HEK293 (cell line): ENCODE results near the gene NOLC1.

Experiments
- KLF16 ChIP-seq: fragments of 450-650 bp; formaldehyde crosslinking; IDR thresholded peaks from 2 replicates; pipeline ENCODE4 v1.5.1; 2017; ENCODE audit warnings: missing biosample characterization, missing genetic modification characterization
- RBAK ChIP-seq: fragments of 450-650 bp; formaldehyde crosslinking; IDR thresholded peaks from 2 replicates; pipeline ENCODE4 v1.5.1; 2016; ENCODE audit warnings: missing biosample characterization, missing genetic modification characterization
- REPIN1 ChIP-seq: fragments of 450-650 bp; formaldehyde crosslinking; IDR thresholded peaks from 2 replicates; pipeline ENCODE4 v1.5.1; 2017; ENCODE audit warnings: missing biosample characterization, missing genetic modification characterization, low read depth
- SETDB1 ChIP-seq: IDR thresholded peaks from one replicate; pipeline ENCODE4 v1.6.1; 2017; ENCODE audit warnings: mild to moderate bottlenecking, low read length, moderate library complexity, mixed read lengths; ENCODE audit not compliant: insufficient read length
- YY1 ChIP-seq: fragments of 450-650 bp; formaldehyde crosslinking; IDR thresholded peaks from 2 replicates; pipeline ENCODE4 v1.5.1; 2018; ENCODE audit warnings: missing biosample characterization, missing genetic modification characterization
- ZFP41 ChIP-seq: fragments of 450-650 bp; formaldehyde crosslinking; IDR thresholded peaks from 2 replicates; pipeline ENCODE4 v1.5.1; 2016; ENCODE audit warnings: missing biosample characterization, missing genetic modification characterization, borderline replicate concordance
- ZNF112 ChIP-seq: fragments of 450-650 bp; formaldehyde crosslinking; IDR thresholded peaks from 2 replicates; pipeline ENCODE4 v1.5.0; 2017; ENCODE audit warnings: missing biosample characterization, missing genetic modification characterization
- ZNF121 ChIP-seq: fragments of 450-650 bp; formaldehyde crosslinking; IDR thresholded peaks from 2 replicates; pipeline ENCODE4 v1.5.1; 2016; ENCODE audit warnings: missing biosample characterization, missing genetic modification characterization
- ZNF19 ChIP-seq: fragments of 450-650 bp; formaldehyde crosslinking; IDR thresholded peaks from 2 replicates; pipeline ENCODE4; 2016; ENCODE audit warnings: missing biosample characterization, missing genetic modification characterization, low read depth
- ZNF274 ChIP-seq, 2 experiments: fragments of 200-500 bp in 1 of 2; fragments of 450-650 bp in 1 of 2; sonication (Bioruptor generic) in 1 of 2; formaldehyde crosslinking in 1 of 2; IDR thresholded peaks; 2 replicates each; pipeline versions ENCODE4 v1.5.1 to v1.6.1; 2014 to 2016; ENCODE audit warnings: borderline replicate concordance in 1 of 2, inconsistent platforms in 1 of 2, low read length in 1 of 2, missing biosample characterization in 1 of 2, missing genetic modification characterization in 1 of 2
- ZNF302 ChIP-seq: fragments of 450-650 bp; formaldehyde crosslinking; IDR thresholded peaks from 2 replicates; pipeline ENCODE4 v1.5.1; 2016; ENCODE audit warnings: missing biosample characterization, missing genetic modification characterization, low read depth
- ZNF311 ChIP-seq: fragments of 450-650 bp; formaldehyde crosslinking; IDR thresholded peaks from 2 replicates; pipeline ENCODE4 v1.5.1; 2017; ENCODE audit warnings: missing biosample characterization, missing genetic modification characterization, borderline replicate concordance
- ZNF341 ChIP-seq: fragments of 450-650 bp; formaldehyde crosslinking; IDR thresholded peaks from 2 replicates; pipeline ENCODE4; 2016; ENCODE audit warnings: low read depth, missing biosample characterization, missing genetic modification characterization
- ZNF366 ChIP-seq: fragments of 450-650 bp; formaldehyde crosslinking; conservative IDR thresholded peaks from 2 replicates; pipeline ENCODE4 v1.5.1; 2016; ENCODE audit warnings: missing biosample characterization, missing genetic modification characterization
- ZNF558 ChIP-seq: fragments of 450-650 bp; formaldehyde crosslinking; IDR thresholded peaks from 2 replicates; pipeline ENCODE4 v1.5.1; 2016; ENCODE audit warnings: missing biosample characterization, missing genetic modification characterization
- ZNF571 ChIP-seq: fragments of 450-650 bp; formaldehyde crosslinking; IDR thresholded peaks from 2 replicates; pipeline ENCODE4 v1.5.0; 2017; ENCODE audit warnings: missing biosample characterization, missing genetic modification characterization
- ZNF660 ChIP-seq: fragments of 450-650 bp; IDR thresholded peaks from 2 replicates; pipeline ENCODE4 v1.5.1; 2018; ENCODE audit warnings: missing biosample characterization, mild to moderate bottlenecking, missing genetic modification characterization
- ZNF791 ChIP-seq: fragments of 450-650 bp; formaldehyde crosslinking; IDR thresholded peaks from 2 replicates; pipeline ENCODE4 v1.5.1; 2016; ENCODE audit warnings: missing biosample characterization, missing genetic modification characterization
- ZSCAN23 ChIP-seq: fragments of 450-650 bp; formaldehyde crosslinking; IDR thresholded peaks from 2 replicates; pipeline ENCODE4 v1.5.1; 2016; ENCODE audit warnings: missing biosample characterization, missing genetic modification characterization
- TF ChIP-seq, protein P1 (sequence below): fragments of 450-650 bp; formaldehyde crosslinking; IDR thresholded peaks from 2 replicates; pipeline ENCODE4 v1.5.0; 2017; ENCODE audit warnings: missing biosample characterization, missing genetic modification characterization, borderline replicate concordance
- TF ChIP-seq, protein P2 (sequence below): fragments of 450-650 bp; formaldehyde crosslinking; IDR thresholded peaks from 2 replicates; pipeline ENCODE4 v1.5.1; 2016; ENCODE audit warnings: missing biosample characterization, missing genetic modification characterization
- TF ChIP-seq, protein P3 (sequence below): fragments of 450-650 bp; formaldehyde crosslinking; IDR thresholded peaks from 2 replicates; pipeline ENCODE4 v1.5.1; 2016; ENCODE audit warnings: missing biosample characterization, missing genetic modification characterization, low read depth
- TF ChIP-seq, protein P4 (sequence below): fragments of 450-650 bp; IDR thresholded peaks from 2 replicates; pipeline ENCODE4 v1.5.1; 2018; ENCODE audit warnings: missing biosample characterization, missing genetic modification characterization
- TF ChIP-seq, protein P5 (sequence below): fragments of 450-650 bp; formaldehyde crosslinking; IDR thresholded peaks from 2 replicates; pipeline ENCODE4 v1.5.1; 2016; ENCODE audit warnings: missing biosample characterization, missing genetic modification characterization
- TF ChIP-seq, protein P6 (sequence below): fragments of 450-650 bp; formaldehyde crosslinking; IDR thresholded peaks from 2 replicates; pipeline ENCODE4 v1.5.1; 2016; ENCODE audit warnings: missing biosample characterization, missing genetic modification characterization
- TF ChIP-seq, protein P7 (sequence below): fragments of 450-650 bp; formaldehyde crosslinking; IDR thresholded peaks from 2 replicates; pipeline ENCODE4 v1.5.1; 2017; ENCODE audit warnings: missing biosample characterization, mild to moderate bottlenecking, missing genetic modification characterization, moderate library complexity

Gene NOLC1

DNA sequence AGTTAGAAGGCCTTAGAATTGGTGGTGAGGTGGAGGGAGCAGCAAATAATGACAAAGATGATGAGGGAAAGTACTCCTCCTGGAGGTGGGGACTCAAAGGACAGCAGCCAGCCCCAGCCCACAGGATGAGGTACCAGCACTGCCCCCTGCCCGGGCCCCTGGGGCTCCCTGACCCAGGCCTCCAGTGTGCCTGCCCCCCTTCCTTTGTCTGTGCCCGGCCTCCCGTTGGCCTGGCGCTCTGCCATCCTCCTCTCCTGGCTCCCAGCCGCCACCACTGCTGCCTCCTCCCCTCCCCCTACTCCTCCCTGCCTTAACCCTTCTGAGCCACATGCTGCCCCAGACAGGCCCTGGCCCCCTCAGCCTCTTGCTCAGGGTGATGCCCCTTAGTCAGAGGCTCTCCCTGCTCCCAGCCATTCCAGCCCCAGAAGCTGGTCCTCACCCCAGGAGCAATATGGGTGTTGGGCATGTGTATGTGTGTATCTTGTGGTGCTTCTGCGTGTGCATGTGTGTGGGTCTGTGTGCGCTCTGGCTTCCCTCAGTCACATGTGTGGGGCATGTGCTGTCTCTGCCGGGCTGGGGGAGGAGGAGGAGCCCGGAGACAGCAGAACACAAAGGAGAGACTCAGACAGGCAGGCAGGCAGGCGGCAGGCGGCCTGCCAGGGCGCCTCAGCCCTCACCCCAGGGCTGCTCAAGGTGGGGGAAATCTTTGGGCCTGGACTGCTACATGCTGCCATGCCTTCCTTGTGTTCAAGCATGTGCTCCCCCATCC is 34.6 kb upstream of the NOLC1 start (continued):
- no peak for TF ChIP-seq ZFP41 (tag by site-specific recombination)
- TF ChIP-seq, protein P1, sequence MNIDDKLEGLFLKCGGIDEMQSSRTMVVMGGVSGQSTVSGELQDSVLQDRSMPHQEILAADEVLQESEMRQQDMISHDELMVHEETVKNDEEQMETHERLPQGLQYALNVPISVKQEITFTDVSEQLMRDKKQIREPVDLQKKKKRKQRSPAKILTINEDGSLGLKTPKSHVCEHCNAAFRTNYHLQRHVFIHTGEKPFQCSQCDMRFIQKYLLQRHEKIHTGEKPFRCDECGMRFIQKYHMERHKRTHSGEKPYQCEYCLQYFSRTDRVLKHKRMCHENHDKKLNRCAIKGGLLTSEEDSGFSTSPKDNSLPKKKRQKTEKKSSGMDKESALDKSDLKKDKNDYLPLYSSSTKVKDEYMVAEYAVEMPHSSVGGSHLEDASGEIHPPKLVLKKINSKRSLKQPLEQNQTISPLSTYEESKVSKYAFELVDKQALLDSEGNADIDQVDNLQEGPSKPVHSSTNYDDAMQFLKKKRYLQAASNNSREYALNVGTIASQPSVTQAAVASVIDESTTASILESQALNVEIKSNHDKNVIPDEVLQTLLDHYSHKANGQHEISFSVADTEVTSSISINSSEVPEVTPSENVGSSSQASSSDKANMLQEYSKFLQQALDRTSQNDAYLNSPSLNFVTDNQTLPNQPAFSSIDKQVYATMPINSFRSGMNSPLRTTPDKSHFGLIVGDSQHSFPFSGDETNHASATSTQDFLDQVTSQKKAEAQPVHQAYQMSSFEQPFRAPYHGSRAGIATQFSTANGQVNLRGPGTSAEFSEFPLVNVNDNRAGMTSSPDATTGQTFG (tag by site-specific recombination), result no peak
- peak; percentile 87 for TF ChIP-seq ZNF366 (tag by site-specific recombination)
- 0 out of 2 replicates have a peak, but pooled peaks have one; percentile 35 for TF ChIP-seq ZSCAN23 (tag by site-specific recombination)
- no peak for TF ChIP-seq ZNF112 (tag by site-specific recombination)
- TF ChIP-seq ZNF558 (tag by site-specific recombination), result no peak
- TF ChIP-seq ZNF660 (tag by site-specific recombination), result peak; percentile 78
- TF ChIP-seq SETDB1, result no peak
- peak; percentile 82 for TF ChIP-seq ZNF341 (tag by site-specific recombination)
- TF ChIP-seq ZNF311, result no peak
- no peak for TF ChIP-seq ZNF791
- TF ChIP-seq, protein P2, sequence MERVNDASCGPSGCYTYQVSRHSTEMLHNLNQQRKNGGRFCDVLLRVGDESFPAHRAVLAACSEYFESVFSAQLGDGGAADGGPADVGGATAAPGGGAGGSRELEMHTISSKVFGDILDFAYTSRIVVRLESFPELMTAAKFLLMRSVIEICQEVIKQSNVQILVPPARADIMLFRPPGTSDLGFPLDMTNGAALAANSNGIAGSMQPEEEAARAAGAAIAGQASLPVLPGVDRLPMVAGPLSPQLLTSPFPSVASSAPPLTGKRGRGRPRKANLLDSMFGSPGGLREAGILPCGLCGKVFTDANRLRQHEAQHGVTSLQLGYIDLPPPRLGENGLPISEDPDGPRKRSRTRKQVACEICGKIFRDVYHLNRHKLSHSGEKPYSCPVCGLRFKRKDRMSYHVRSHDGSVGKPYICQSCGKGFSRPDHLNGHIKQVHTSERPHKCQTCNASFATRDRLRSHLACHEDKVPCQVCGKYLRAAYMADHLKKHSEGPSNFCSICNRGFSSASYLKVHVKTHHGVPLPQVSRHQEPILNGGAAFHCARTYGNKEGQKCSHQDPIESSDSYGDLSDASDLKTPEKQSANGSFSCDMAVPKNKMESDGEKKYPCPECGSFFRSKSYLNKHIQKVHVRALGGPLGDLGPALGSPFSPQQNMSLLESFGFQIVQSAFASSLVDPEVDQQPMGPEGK (tag by site-specific recombination), result peak; percentile 97
- no peak for TF ChIP-seq YY1 (tag by site-specific recombination)
- TF ChIP-seq, protein P3, sequence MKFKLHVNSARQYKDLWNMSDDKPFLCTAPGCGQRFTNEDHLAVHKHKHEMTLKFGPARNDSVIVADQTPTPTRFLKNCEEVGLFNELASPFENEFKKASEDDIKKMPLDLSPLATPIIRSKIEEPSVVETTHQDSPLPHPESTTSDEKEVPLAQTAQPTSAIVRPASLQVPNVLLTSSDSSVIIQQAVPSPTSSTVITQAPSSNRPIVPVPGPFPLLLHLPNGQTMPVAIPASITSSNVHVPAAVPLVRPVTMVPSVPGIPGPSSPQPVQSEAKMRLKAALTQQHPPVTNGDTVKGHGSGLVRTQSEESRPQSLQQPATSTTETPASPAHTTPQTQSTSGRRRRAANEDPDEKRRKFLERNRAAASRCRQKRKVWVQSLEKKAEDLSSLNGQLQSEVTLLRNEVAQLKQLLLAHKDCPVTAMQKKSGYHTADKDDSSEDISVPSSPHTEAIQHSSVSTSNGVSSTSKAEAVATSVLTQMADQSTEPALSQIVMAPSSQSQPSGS, result no peak
- no peak for TF ChIP-seq ZNF19 (tag by site-specific recombination)
- no peak for TF ChIP-seq ZNF302 (tag by site-specific recombination)
- TF ChIP-seq, protein P4, sequence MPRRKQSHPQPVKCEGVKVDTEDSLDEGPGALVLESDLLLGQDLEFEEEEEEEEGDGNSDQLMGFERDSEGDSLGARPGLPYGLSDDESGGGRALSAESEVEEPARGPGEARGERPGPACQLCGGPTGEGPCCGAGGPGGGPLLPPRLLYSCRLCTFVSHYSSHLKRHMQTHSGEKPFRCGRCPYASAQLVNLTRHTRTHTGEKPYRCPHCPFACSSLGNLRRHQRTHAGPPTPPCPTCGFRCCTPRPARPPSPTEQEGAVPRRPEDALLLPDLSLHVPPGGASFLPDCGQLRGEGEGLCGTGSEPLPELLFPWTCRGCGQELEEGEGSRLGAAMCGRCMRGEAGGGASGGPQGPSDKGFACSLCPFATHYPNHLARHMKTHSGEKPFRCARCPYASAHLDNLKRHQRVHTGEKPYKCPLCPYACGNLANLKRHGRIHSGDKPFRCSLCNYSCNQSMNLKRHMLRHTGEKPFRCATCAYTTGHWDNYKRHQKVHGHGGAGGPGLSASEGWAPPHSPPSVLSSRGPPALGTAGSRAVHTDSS, result no peak
- TF ChIP-seq, protein P5, sequence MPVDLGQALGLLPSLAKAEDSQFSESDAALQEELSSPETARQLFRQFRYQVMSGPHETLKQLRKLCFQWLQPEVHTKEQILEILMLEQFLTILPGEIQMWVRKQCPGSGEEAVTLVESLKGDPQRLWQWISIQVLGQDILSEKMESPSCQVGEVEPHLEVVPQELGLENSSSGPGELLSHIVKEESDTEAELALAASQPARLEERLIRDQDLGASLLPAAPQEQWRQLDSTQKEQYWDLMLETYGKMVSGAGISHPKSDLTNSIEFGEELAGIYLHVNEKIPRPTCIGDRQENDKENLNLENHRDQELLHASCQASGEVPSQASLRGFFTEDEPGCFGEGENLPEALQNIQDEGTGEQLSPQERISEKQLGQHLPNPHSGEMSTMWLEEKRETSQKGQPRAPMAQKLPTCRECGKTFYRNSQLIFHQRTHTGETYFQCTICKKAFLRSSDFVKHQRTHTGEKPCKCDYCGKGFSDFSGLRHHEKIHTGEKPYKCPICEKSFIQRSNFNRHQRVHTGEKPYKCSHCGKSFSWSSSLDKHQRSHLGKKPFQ (tag by site-specific recombination), result peak; percentile 56
- no peak for TF ChIP-seq KLF16
- TF ChIP-seq ZNF121 (tag by site-specific recombination), result no peak
- TF ChIP-seq, protein P6, sequence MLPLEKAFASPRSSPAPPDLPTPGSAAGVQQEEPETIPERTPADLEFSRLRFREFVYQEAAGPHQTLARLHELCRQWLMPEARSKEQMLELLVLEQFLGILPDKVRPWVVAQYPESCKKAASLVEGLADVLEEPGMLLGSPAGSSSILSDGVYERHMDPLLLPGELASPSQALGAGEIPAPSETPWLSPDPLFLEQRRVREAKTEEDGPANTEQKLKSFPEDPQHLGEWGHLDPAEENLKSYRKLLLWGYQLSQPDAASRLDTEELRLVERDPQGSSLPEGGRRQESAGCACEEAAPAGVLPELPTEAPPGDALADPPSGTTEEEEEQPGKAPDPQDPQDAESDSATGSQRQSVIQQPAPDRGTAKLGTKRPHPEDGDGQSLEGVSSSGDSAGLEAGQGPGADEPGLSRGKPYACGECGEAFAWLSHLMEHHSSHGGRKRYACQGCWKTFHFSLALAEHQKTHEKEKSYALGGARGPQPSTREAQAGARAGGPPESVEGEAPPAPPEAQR (tag by site-specific recombination), result peak; percentile 78; the same call in 1 of the 2 replicates
- TF ChIP-seq REPIN1 (tag by site-specific recombination), result no peak
- TF ChIP-seq, protein P7, sequence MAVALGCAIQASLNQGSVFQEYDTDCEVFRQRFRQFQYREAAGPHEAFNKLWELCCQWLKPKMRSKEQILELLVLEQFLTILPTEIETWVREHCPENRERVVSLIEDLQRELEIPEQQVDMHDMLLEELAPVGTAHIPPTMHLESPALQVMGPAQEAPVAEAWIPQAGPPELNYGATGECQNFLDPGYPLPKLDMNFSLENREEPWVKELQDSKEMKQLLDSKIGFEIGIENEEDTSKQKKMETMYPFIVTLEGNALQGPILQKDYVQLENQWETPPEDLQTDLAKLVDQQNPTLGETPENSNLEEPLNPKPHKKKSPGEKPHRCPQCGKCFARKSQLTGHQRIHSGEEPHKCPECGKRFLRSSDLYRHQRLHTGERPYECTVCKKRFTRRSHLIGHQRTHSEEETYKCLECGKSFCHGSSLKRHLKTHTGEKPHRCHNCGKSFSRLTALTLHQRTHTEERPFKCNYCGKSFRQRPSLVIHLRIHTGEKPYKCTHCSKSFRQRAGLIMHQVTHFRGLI (tag by site-specific recombination), result no peak
- TF ChIP-seq ZNF571 (tag by site-specific recombination), result no peak
- TF ChIP-seq RBAK (tag by site-specific recombination), result no peak
- no peak for TF ChIP-seq ZNF274 (IDR thresholded peaks at IDR 0.05; ENCODE audit: low read length)
- no peak for TF ChIP-seq ZNF274 (tag by site-specific recombination; IDR thresholded peaks at IDR 0.05; ENCODE audit: borderline replicate concordance)
